GM23248 (cell line): Measurements from ENCODE around the gene KIR3DL2.

Experiments used
- EZH2 ChIP-seq: fragments of 200-600 bp; sonication (generic); IDR thresholded peaks from 2 replicates; pipeline ENCODE4 v1.6.1; 2018; ENCODE audit warnings: antibody characterized with exemption, mild to moderate bottlenecking; ENCODE audit not compliant: insufficient read depth, poor library complexity, severe bottlenecking
- EZH2phosphoT487 ChIP-seq: fragments of 200-600 bp; sonication (generic); IDR thresholded peaks from 2 replicates; pipeline ENCODE4 v1.6.1; 2018; ENCODE audit warnings: antibody characterized with exemption, moderate library complexity, mild to moderate bottlenecking, low read depth; ENCODE audit not compliant: insufficient read depth

DNA sequence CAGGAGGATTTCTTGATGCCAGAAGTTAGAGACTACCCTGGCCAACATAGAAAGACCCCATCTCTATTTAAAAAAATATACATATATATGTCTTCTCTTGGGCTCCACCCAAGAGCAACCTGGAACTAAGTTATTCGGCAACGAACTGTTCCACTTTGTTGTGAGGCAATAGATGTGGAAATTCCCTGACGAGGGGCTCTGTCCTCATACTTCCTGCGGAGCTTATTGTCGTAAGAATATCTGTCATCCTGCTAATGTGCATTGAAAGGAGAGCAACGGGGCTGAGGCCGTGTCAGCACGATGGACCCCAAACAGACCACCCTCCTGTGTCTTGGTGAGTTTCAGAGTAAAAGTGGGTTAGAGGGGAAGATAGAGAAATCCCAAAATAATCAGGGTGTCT lies 23.7 kb downstream of the KIR3DL2 start, which contains the start of gene FCAR:
- TF ChIP-seq EZH2 (no peak), EZH2phosphoT487 (no peak)
